Immature natural killer cell (primary cell): ENCODE data around the gene SAMD9L. TPM values are rescaled to one million over a fixed set of nuclear protein-coding genes. Genes with fewer than 3 reads are reported as not detected.

ENCODE experiments used
- polyA plus RNA-seq, 3 donors: library from polyadenylated mRNA; unstranded; fragments of 300-500 nt; fragmentation: Illumina TruSeq; gene quantifications; one replicate each; pipeline ENCODE4 v1.2.3, GENCODE V29; 2021

The SAMD9L gene
- polyA plus RNA-seq, 3 donors from 2014 or later = 35.9 to 78.2 (median 44.8) TPM

Other genes with a start within 250 kb of the SAMD9L start
- gene SAMD9, start 30.4 kb downstream of the SAMD9L start, polyA plus RNA-seq = 10 to 100 TPM; 15.8 to 43.7 (median 23.3) TPM
- gene HEPACAM2, start 78.1 kb upstream of the SAMD9L start, polyA plus RNA-seq = under 1 TPM in 1 of 3 donors, not detected in 2; 0.11 TPM
- 10 to 100 TPM in 1 of 3 donors, 1 to 10 TPM in 2; 5.0 to 17.5 (median 9.0) TPM for gene VPS50, start 84.0 kb upstream of the SAMD9L start, polyA plus RNA-seq